Tibial nerve (tissue), 3 donors: Measurements from ENCODE around the gene TAF1C.

Source experiments
- POLR2A ChIP-seq, 2 donors: fragments of 450-650 bp; IDR thresholded peaks; one replicate each; pipeline ENCODE4 v1.6.1; 2017; ENCODE audit warnings: antibody characterized with exemption in 2 of 2, mild to moderate bottlenecking in 2 of 2, moderate library complexity in 2 of 2
- TF ChIP-seq, protein P1 (sequence below), 5 experiments: fragments of 200-600 bp in 3 of 5; fragments of 450-650 bp in 2 of 5; sonication (generic) in 3 of 5; IDR thresholded peaks; one replicate each; pipeline ENCODE4 v1.5.1; 2016 to 2019; ENCODE audit warnings: antibody characterized with exemption in 5 of 5, mild to moderate bottlenecking in 3 of 5, moderate library complexity in 2 of 5

DNA sequence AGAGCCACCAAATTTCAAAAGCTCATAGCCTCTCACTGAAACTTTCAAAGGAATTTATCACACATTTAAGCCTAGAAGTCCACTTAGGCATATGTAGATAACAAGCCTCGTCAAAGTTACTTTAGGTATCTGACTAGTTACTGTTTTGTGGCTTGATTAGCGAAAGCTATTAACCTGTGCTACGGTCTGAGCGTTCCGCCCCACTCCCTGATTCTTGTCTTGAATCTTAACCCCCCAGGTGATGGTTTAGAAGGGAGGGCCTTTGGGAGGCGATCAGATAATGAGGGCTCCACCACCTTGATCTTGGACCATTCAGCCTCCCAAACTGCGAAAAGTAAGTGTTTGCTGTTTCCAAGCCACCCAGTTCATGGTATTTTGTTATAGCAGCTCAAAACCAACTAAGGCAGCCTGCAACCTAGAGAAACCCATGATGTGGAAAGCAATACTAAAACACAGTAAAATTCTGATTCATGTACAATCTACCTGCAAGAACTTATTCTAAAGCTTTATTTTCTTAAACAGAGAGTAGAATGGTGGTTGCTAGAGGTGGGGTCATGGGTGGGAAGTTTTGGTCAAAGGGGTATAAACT, 49.0 kb downstream of the TAF1C start:
- TF ChIP-seq, protein P1, sequence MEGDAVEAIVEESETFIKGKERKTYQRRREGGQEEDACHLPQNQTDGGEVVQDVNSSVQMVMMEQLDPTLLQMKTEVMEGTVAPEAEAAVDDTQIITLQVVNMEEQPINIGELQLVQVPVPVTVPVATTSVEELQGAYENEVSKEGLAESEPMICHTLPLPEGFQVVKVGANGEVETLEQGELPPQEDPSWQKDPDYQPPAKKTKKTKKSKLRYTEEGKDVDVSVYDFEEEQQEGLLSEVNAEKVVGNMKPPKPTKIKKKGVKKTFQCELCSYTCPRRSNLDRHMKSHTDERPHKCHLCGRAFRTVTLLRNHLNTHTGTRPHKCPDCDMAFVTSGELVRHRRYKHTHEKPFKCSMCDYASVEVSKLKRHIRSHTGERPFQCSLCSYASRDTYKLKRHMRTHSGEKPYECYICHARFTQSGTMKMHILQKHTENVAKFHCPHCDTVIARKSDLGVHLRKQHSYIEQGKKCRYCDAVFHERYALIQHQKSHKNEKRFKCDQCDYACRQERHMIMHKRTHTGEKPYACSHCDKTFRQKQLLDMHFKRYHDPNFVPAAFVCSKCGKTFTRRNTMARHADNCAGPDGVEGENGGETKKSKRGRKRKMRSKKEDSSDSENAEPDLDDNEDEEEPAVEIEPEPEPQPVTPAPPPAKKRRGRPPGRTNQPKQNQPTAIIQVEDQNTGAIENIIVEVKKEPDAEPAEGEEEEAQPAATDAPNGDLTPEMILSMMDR (IDR thresholded peaks at IDR 0.05), result no peak
- no peak for TF ChIP-seq POLR2A (IDR thresholded peaks at IDR 0.05)
